HCT116 (cell line): ENCODE data around the gene PLD4. TPM values are rescaled to one million over a fixed set of nuclear protein-coding genes. Genes with fewer than 3 reads are reported as not detected.

Experiments
- ATAC-seq: fragments of 200-7000 bp; cut with Tn5 transposase; 2 replicates; pipeline ENCODE4 v1.9.1; 2020; ENCODE audit warnings: mild to moderate bottlenecking, moderate library complexity
- BruUV-seq: library from RNA; stranded (reverse); fragments of 400-500 nt; replicated peaks from 2 replicates; lab custom pipeline; 2021; lab: Mats Ljungman, UMichigan
- CTCF ChIA-PET: fragments of 300-600 bp; sonication (Branson Sonifier 250); formaldehyde crosslinking; loops from one replicate; lab custom pipeline; 2021; ENCODE audit warnings: antibody characterized with exemption; lab: Charles Lee
- POLR2A ChIA-PET: fragments of 300-600, 350-600 bp; sonication (Branson Sonifier 250); formaldehyde crosslinking; loops from one replicate; lab custom pipeline; 2021; ENCODE audit warnings: antibody characterized with exemption; lab: Charles Lee
- RAD21 ChIA-PET, 2 experiments: fragments of 300-600 bp; sonication (Branson Sonifier 250); formaldehyde crosslinking; loops; one replicate each; lab custom pipeline; 2023; ENCODE audit warnings: low total read pairs in 2 of 2; ENCODE audit not compliant: uncharacterized antibody in 2 of 2, unreplicated experiment in 2 of 2, low non-redundant PET in 1 of 2; lab: Charles Lee
- DNase-seq: peaks from one replicate; pipeline ENCODE4 v3.0.0-alpha.2; 2010; ENCODE audit warnings: low read depth, low spot score
- H2AFZ ChIP-seq: fragments of 200-600 bp; shearing (Covaris generic), sonication (generic); 2 replicates; pipeline ENCODE4 v1.6.1; 2017; ENCODE audit warnings: low read depth, mixed run types, mixed read lengths, antibody characterized with exemption, low read length; ENCODE audit not compliant: poor library complexity, severe bottlenecking
- H3K27ac ChIP-seq: 2 replicates; pipeline ENCODE4 v1.5.1; 2012; ENCODE audit warnings: low read depth, low read length
- H3K27me3 ChIP-seq: fragments of 200-600 bp; sonication (generic); 2 replicates; pipeline ENCODE4 v1.6.1; 2016; ENCODE audit warnings: mixed run types, low read length, mixed read lengths; ENCODE audit not compliant: insufficient read depth
- H3K36me3 ChIP-seq, 2 experiments: fragments of 200-500 bp in 1 of 2; fragments of 200-600 bp in 1 of 2; sonication (Bioruptor generic) in 1 of 2; sonication (generic) in 1 of 2; 2 replicates each; pipeline versions ENCODE4 v1.5.1 to v1.6.1; 2014 to 2016; ENCODE audit warnings: low read length in 2 of 2, inconsistent platforms in 1 of 2, mixed read lengths in 1 of 2, mixed run types in 1 of 2; ENCODE audit not compliant: insufficient read depth in 2 of 2, control insufficient read depth in 1 of 2
- H3K4me1 ChIP-seq, 2 experiments: fragments of 200-600 bp in 1 of 2; sonication (generic) in 1 of 2; 2 replicates each; pipeline versions ENCODE4 v1.5.1 to v1.6.1; 2012 to 2017; ENCODE audit warnings: low read length in 2 of 2, inconsistent platforms in 1 of 2, mild to moderate bottlenecking in 1 of 2, mixed read lengths in 1 of 2, mixed run types in 1 of 2, moderate library complexity in 1 of 2; ENCODE audit not compliant: insufficient read depth in 2 of 2, control insufficient read depth in 1 of 2
- H3K4me2 ChIP-seq: fragments of 200-600 bp; sonication (generic); 2 replicates; pipeline ENCODE4 v1.6.1; 2017; ENCODE audit warnings: mixed run types, low read length, mixed read lengths
- H3K4me3 ChIP-seq, 2 experiments: fragments of 200-600 bp in 1 of 2; sonication (generic) in 1 of 2; replicated peaks in 1 of 2; 2 replicates each; pipeline ENCODE4 v1.5.1; 2011 to 2016; ENCODE audit warnings: low read length in 2 of 2, control low read depth in 1 of 2, low read depth in 1 of 2, mild to moderate bottlenecking in 1 of 2, mixed read lengths in 1 of 2, mixed run types in 1 of 2
- H3K79me2 ChIP-seq: fragments of 200-600 bp; sonication (generic); 2 replicates; pipeline ENCODE4 v1.6.1; 2017; ENCODE audit warnings: mild to moderate bottlenecking, mixed run types, low read length, moderate library complexity, mixed read lengths; ENCODE audit not compliant: insufficient read depth
- H3K9ac ChIP-seq: fragments of 200-600 bp; sonication (generic); 2 replicates; pipeline ENCODE4 v1.6.1; 2016; ENCODE audit warnings: low read length, mixed read lengths
- H3K9me2 ChIP-seq: fragments of 200-600 bp; sonication (generic), shearing (Covaris generic); 2 replicates; pipeline ENCODE4 v1.6.1; 2017; ENCODE audit warnings: mixed run types, mild to moderate bottlenecking, moderate library complexity; ENCODE audit not compliant: insufficient read depth
- H3K9me3 ChIP-seq, 2 experiments: fragments of 200-500 bp in 1 of 2; fragments of 200-600 bp in 1 of 2; sonication (Bioruptor generic) in 1 of 2; sonication (generic) in 1 of 2; 2 replicates each; pipeline ENCODE4 v1.6.1; 2014 to 2017; ENCODE audit warnings: low read length in 2 of 2, mixed read lengths in 2 of 2, inconsistent platforms in 1 of 2, low read depth in 1 of 2, mild to moderate bottlenecking in 1 of 2, mixed run types in 1 of 2, moderate library complexity in 1 of 2; ENCODE audit not compliant: control insufficient read depth in 1 of 2, insufficient read depth in 1 of 2
- H4K20me1 ChIP-seq: fragments of 200-600 bp; sonication (generic), shearing (Covaris generic); 2 replicates; pipeline ENCODE4 v1.6.1; 2017; ENCODE audit warnings: mixed run types, mild to moderate bottlenecking, moderate library complexity; ENCODE audit not compliant: insufficient read depth
- EZH2 ChIP-seq: fragments of 200-600 bp; sonication (generic); IDR thresholded peaks from 2 replicates; pipeline ENCODE4 v1.6.1; 2017; ENCODE audit warnings: antibody characterized with exemption, mixed run types
- EZH2phosphoT487 ChIP-seq: fragments of 200-600 bp; IDR thresholded peaks from 2 replicates; pipeline ENCODE4 v1.6.1; 2018; ENCODE audit warnings: antibody characterized with exemption, borderline replicate concordance
- FOSL1 ChIP-seq: IDR thresholded peaks from 2 replicates; pipeline ENCODE4 v1.6.1; 2012; ENCODE audit warnings: low read depth
- JUND ChIP-seq: IDR thresholded peaks from 2 replicates; pipeline ENCODE4 v1.6.1; 2012
- SIN3A ChIP-seq: IDR thresholded peaks from 2 replicates; pipeline ENCODE4 v1.6.1; 2012; ENCODE audit warnings: low read depth
- SP1 ChIP-seq: IDR thresholded peaks from 2 replicates; pipeline ENCODE4 v1.6.1; 2012; ENCODE audit warnings: low read depth
- SRF ChIP-seq: IDR thresholded peaks from 2 replicates; pipeline ENCODE4 v1.6.1; 2012; ENCODE audit warnings: low read depth
- TCF7L2 ChIP-seq: IDR thresholded peaks from 2 replicates; pipeline ENCODE4 v1.7.0; 2011; ENCODE audit warnings: borderline replicate concordance, inconsistent platforms; ENCODE audit not compliant: insufficient read depth, insufficient read length; ENCODE audit errors: extremely low read depth
- YY1 ChIP-seq: IDR thresholded peaks from 2 replicates; pipeline ENCODE4 v1.6.1; 2011; ENCODE audit warnings: low read length, low read depth, moderate library complexity, mild to moderate bottlenecking; ENCODE audit not compliant: insufficient replicate concordance; ENCODE audit errors: extremely low read depth
- intact Hi-C: fragments of 100-400 bp; cut with micrococcal nuclease; formaldehyde crosslinking; loops from 2 replicates; pipeline ENCODE4 v1.10.0; 2022
- total RNA-seq: library from RNA; stranded (reverse); gene quantifications from one replicate; pipeline ENCODE4 v1.2.1, GENCODE V29; 2021; ENCODE audit not compliant: unreplicated experiment
- TF ChIP-seq, protein P1 (sequence below): IDR thresholded peaks from 2 replicates; pipeline ENCODE4 v1.6.1; 2011; ENCODE audit warnings: mild to moderate bottlenecking, low read length, moderate library complexity; ENCODE audit not compliant: insufficient replicate concordance; ENCODE audit errors: extremely low read depth
- TF ChIP-seq, protein P2 (sequence below): IDR thresholded peaks from 2 replicates; pipeline ENCODE4 v1.6.1; 2012; ENCODE audit warnings: low read depth
- TF ChIP-seq, protein P3 (sequence below): IDR thresholded peaks from 2 replicates; pipeline ENCODE4 v1.6.1; 2012

PLD4 gene
- total RNA-seq, 1 experiment from 2014 or later, result 0.12 TPM

DNA sequence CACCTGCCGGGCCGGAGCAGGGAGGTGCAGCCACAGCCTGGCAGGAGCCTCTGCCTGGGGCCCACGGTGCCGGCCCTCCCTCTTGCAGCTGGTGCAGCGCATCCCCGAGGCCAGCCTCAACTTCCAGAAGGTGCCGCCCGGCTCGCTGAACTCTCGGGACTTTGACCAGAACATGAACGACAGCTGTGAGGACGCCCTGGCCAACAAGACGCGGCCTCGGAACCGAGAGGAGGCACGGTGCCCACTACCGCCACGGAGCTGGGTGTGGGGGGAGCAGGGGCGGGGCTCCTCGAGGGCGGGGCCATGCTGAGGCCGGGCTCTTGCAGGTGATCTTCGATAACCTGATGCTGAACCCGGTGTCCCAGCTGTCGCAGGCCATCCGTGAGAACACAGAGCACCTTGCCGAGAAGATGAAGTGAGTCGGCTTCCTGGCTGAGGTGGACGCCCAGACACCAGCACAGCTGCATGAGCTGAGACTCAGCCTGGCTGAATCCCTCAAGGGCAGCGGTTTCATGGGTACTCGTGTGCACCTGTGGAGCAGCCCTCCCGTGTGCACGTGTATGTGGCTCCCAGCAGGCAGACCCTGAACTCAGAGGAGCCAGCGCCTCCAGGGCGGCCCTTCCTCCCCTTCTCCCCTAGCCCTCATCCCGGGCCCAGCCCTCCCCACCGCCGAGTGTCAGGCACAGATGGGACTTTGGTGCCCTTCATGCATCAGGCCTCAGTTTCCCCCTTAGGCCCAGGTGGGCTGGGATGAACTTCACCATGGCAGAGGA lies 31.1 kb upstream of the PLD4 start:
- H2AFZ ChIP-seq, result no peak overlapping the region
- CTCF ChIA-PET, result interaction anchor here (1.2 kb wide), 1 partner anchor 67 kb away, joined by 4 read pairs; no protein-coding TSS in a partner anchor
- no peak overlapping the region for H3K9ac ChIP-seq
- H3K79me2 ChIP-seq, result no peaks in the 10 kb centered on the region
- H3K27me3 ChIP-seq, result no peaks in the 10 kb centered on the region
- peaks cover 0 to 8% of the 10 kb centered on the region in 2 experiments; a peak in 1 of 4 replicates for H3K4me1 ChIP-seq
- H3K9me2 ChIP-seq, result no peaks in the 10 kb centered on the region
- H3K27ac ChIP-seq, result no peak overlapping the region
- H3K9me3 ChIP-seq, result no peaks in the 10 kb centered on the region
- no peaks in the 10 kb centered on the region for H4K20me1 ChIP-seq
- H3K4me2 ChIP-seq, result no peak overlapping the region
- POLR2A ChIA-PET, result no interaction called here
- RAD21 ChIA-PET, result no interaction called here
- DNase-seq (no peak), ATAC-seq (no peak)
- no TSS peak for BruUV-seq
- H3K36me3 ChIP-seq, result 0 out of 4 replicates have a peak, but pooled peaks cover 0 to 3% of the 10 kb centered on the region in 2 experiments
- no peak overlapping the region for H3K4me3 ChIP-seq
- TF ChIP-seq YY1, result no peak
- TF ChIP-seq EZH2phosphoT487, result no peak
- TF ChIP-seq TCF7L2, result no peak
- TF ChIP-seq SP1, result no peak
- TF ChIP-seq SRF, result no peak
- TF ChIP-seq, protein P1, sequence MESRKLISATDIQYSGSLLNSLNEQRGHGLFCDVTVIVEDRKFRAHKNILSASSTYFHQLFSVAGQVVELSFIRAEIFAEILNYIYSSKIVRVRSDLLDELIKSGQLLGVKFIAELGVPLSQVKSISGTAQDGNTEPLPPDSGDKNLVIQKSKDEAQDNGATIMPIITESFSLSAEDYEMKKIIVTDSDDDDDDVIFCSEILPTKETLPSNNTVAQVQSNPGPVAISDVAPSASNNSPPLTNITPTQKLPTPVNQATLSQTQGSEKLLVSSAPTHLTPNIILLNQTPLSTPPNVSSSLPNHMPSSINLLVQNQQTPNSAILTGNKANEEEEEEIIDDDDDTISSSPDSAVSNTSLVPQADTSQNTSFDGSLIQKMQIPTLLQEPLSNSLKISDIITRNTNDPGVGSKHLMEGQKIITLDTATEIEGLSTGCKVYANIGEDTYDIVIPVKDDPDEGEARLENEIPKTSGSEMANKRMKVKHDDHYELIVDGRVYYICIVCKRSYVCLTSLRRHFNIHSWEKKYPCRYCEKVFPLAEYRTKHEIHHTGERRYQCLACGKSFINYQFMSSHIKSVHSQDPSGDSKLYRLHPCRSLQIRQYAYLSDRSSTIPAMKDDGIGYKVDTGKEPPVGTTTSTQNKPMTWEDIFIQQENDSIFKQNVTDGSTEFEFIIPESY, result no peak
- TF ChIP-seq, protein P2, sequence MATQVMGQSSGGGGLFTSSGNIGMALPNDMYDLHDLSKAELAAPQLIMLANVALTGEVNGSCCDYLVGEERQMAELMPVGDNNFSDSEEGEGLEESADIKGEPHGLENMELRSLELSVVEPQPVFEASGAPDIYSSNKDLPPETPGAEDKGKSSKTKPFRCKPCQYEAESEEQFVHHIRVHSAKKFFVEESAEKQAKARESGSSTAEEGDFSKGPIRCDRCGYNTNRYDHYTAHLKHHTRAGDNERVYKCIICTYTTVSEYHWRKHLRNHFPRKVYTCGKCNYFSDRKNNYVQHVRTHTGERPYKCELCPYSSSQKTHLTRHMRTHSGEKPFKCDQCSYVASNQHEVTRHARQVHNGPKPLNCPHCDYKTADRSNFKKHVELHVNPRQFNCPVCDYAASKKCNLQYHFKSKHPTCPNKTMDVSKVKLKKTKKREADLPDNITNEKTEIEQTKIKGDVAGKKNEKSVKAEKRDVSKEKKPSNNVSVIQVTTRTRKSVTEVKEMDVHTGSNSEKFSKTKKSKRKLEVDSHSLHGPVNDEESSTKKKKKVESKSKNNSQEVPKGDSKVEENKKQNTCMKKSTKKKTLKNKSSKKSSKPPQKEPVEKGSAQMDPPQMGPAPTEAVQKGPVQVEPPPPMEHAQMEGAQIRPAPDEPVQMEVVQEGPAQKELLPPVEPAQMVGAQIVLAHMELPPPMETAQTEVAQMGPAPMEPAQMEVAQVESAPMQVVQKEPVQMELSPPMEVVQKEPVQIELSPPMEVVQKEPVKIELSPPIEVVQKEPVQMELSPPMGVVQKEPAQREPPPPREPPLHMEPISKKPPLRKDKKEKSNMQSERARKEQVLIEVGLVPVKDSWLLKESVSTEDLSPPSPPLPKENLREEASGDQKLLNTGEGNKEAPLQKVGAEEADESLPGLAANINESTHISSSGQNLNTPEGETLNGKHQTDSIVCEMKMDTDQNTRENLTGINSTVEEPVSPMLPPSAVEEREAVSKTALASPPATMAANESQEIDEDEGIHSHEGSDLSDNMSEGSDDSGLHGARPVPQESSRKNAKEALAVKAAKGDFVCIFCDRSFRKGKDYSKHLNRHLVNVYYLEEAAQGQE, result no peak
- TF ChIP-seq EZH2, result no peak
- no peak for TF ChIP-seq JUND
- TF ChIP-seq SIN3A, result no peak
- TF ChIP-seq, protein P3, sequence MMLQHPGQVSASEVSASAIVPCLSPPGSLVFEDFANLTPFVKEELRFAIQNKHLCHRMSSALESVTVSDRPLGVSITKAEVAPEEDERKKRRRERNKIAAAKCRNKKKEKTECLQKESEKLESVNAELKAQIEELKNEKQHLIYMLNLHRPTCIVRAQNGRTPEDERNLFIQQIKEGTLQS, result no peak
- TF ChIP-seq FOSL1, result no peak
- intact Hi-C loops, result no loop called here
